AG09319 (cell line): ENCODE data around the gene SPATA16.

Experiments
- DNase-seq: peaks from one replicate; pipeline ENCODE4 v3.0.0-alpha.2; 2010; ENCODE audit warnings: low read depth; ENCODE audit errors: extremely low read depth
- TF ChIP-seq, protein P1 (sequence below): IDR thresholded peaks from 2 replicates; pipeline ENCODE4 v1.5.1; 2011; ENCODE audit warnings: low read depth, mild to moderate bottlenecking, inconsistent platforms, low read length, moderate library complexity

The SPATA16 gene

DNA sequence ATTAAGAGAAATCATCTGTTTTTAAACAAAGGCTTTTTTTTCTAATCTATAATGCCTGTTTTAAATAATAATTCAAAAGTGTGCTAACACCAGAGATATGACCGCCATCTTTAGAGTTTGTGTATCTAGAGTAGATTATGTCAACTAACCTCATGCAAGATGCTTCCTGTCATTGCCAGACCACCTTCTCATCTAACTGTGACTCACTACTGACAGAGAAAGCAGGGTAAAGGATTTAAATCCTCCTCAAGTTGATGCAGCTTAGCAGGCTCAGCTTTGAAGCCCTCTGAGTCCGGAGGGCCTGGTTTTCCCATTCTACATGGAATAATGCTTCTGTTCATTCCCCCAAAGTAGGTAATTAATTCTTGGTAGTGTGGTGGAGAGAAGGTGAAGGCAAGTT, 282.0 kb downstream of the SPATA16 start:
- DNase-seq = no peak

GRCh38 chr3:172856795-172857742, 284.0 kb downstream of the SPATA16 start:
- TF ChIP-seq, protein P1, sequence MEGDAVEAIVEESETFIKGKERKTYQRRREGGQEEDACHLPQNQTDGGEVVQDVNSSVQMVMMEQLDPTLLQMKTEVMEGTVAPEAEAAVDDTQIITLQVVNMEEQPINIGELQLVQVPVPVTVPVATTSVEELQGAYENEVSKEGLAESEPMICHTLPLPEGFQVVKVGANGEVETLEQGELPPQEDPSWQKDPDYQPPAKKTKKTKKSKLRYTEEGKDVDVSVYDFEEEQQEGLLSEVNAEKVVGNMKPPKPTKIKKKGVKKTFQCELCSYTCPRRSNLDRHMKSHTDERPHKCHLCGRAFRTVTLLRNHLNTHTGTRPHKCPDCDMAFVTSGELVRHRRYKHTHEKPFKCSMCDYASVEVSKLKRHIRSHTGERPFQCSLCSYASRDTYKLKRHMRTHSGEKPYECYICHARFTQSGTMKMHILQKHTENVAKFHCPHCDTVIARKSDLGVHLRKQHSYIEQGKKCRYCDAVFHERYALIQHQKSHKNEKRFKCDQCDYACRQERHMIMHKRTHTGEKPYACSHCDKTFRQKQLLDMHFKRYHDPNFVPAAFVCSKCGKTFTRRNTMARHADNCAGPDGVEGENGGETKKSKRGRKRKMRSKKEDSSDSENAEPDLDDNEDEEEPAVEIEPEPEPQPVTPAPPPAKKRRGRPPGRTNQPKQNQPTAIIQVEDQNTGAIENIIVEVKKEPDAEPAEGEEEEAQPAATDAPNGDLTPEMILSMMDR = no peak
- no peak for DNase-seq

More for the DNA sequence above, 282.0 kb downstream of the SPATA16 start:
- TF ChIP-seq, protein P1 = no peak

GRCh38 chr3:172855037-172855436, 286.0 kb downstream of the SPATA16 start:
- TF ChIP-seq, protein P1 = no peak
- no peak for DNase-seq

DNA sequence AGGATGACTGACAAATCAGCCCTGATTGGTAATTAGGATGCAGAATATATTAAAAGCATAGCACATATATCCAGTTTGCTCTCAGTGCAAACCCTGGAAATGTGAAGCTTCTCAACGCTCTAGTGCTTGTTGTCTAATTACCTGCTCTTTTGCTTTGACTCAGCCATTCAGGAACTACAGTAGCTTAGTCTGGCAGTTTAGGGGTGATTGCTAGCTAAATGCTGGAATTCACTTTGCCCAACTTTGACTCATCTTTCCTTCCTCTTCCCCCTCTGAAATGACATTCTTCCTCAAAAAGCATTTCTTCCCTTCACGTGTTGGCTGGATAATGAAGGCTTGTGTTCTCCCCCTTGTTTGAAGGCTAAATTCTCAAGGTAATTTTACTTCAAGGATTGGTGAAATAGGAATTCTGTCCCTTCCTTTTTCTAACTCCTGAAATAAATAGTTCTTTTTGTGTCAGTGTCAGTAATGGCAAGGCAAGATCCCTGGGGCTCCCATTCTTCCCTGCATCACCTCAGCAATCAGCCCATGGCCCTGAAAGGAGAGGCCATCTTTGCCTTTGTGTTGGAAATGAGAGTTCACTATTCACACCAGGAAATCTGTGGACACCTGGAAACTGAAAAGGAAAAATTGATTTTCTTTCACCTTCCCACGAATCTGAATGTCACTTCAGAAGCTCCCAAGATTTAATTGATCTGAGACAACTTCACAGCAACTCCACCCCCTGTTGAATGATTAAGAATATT, 286.9 kb downstream of the SPATA16 start:
- TF ChIP-seq, protein P1 = no peak
- no peak for DNase-seq

DNA sequence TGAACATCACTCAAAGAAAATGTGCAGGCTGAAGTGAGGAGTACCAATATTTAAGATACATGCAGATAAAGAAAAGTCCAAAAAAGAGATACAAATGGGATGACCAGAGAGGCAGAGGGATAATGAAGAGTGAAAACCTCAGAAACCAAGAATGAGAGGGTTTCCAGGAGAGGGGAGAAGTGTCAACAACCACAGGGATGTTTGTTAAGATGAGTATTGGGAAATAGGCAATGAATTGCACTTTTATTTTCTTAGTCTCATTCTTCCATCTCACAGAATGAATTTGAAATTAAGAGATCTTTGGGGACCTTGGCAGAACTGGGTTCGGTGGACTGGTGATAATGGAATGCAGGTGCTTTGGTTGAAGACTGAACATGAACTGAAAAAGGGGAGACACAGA, 288.0 kb downstream of the SPATA16 start:
- no peak for DNase-seq
- TF ChIP-seq, protein P1 = no peak

- TF ChIP-seq, protein P1 = no peak
- no peak for DNase-seq
These were observed 292.1 kb downstream of the SPATA16 start for GRCh38 chr3:172848910-172849309.

- TF ChIP-seq, protein P1 = no peak
- DNase-seq = no peak
These were observed 293.7 kb downstream of the SPATA16 start for GRCh38 chr3:172847292-172847691.
